ENCODE measurements around the gene BARX2. TPM values are rescaled to one million over a fixed set of nuclear protein-coding genes. Genes with fewer than 3 reads are reported as not detected.

The BARX2 gene
- total and polyA plus RNA-seq, 11 donors, result 0.03 to 0.72 (median 0.12) TPM; not detected in 8

DNA sequence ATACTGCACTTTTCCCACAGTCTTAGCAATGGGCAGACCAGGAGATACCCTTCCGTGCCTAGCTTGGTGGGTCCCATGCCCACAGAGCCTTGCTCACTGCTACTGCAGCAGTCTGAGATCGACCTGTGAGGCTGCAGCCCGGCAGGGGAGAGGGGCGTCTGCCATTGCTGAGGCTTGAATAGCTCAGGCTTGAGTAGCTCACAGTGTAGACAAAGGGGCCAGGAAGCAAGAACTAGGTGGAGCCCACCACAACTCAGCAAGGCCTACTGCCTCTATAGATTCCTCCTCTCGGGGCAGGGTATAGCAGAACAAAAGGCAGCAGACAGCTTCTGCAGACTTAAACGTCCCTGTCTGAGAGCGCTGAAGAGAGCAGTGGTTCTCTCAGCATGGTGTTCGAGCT is 118.1 kb downstream of the BARX2 start:
- no peaks in the 10 kb centered on the region for H3K36me3 ChIP-seq
- H3K27me3 ChIP-seq, result peaks cover 0 to 9% (median 0%) of the 10 kb centered on the region in 9 donors
- no peaks in the 10 kb centered on the region for H3K4me1 ChIP-seq
- no peak for DNase-seq
- no peak for ATAC-seq
- H3K9me3 ChIP-seq, result no peaks in the 10 kb centered on the region
- TF ChIP-seq POLR2A (IDR thresholded peaks at IDR 0.05) (no peak), CTCF (IDR thresholded peaks at IDR 0.05) (no peak)
- no peak overlapping the region for H3K27ac ChIP-seq
- no peak overlapping the region for H3K4me3 ChIP-seq
- intact Hi-C loops (cut with DNase I), result no loop called here
- WGBS, 4 donors, result 77 to 91% (median 86%) methylated on average over 5 to 8 of the region's 8 CpGs

Other genes starting within 250 kb of the BARX2 start
- gene ARHGAP32, start 183.5 kb upstream of the BARX2 start, total RNA-seq, result 1 to 10 TPM; 3.5 to 9.5 (median 4.9) TPM
- 1 to 10 TPM; 2.1 to 2.4 TPM for gene ARHGAP32, start 183.5 kb upstream of the BARX2 start, polyA plus RNA-seq

Data from heart left ventricle (tissue), 16 donors.